ENCODE data around the gene FAM53C.

FAM53C gene

GRCh38 chr5:138336952-138337684 is 948 bp upstream of the FAM53C start (continued):
- TF ChIP-seq CTCF (tag by site-specific recombination; IDR thresholded peaks at IDR 0.05): no peak
- TF ChIP-seq ZFP3 (tag by site-specific recombination; IDR thresholded peaks at IDR 0.05; ENCODE audit: low read depth): no peak
- TF ChIP-seq ZNF560 (tag by site-specific recombination; IDR thresholded peaks at IDR 0.05; ENCODE audit: borderline replicate concordance): no peak
- TF ChIP-seq ZNF24 (tag by site-specific recombination; IDR thresholded peaks at IDR 0.05): peak; percentile 80; the same call in 1 of the 2 replicates
- TF ChIP-seq ZNF274 (IDR thresholded peaks at IDR 0.05; ENCODE audit: low read length): no peak
- TF ChIP-seq ZNF274 (tag by site-specific recombination; IDR thresholded peaks at IDR 0.05; ENCODE audit: borderline replicate concordance): no peak
- TF ChIP-seq ZNF513 (tag by site-specific recombination; IDR thresholded peaks at IDR 0.05): no peak
- TF ChIP-seq ZNF571 (tag by site-specific recombination; IDR thresholded peaks at IDR 0.05): no peak
- TF ChIP-seq ZNF248 (tag by site-specific recombination; IDR thresholded peaks at IDR 0.05): no peak
- TF ChIP-seq MZF1 (tag by site-specific recombination; IDR thresholded peaks at IDR 0.05; ENCODE audit: borderline replicate concordance): peak; percentile 61
- no peak for TF ChIP-seq ZNF596 (tag by site-specific recombination; IDR thresholded peaks at IDR 0.05)
- peak; percentile 94 for TF ChIP-seq ZNF366 (tag by site-specific recombination; conservative IDR thresholded peaks at IDR 0.05)
- no peak for TF ChIP-seq ELK4 (IDR thresholded peaks at IDR 0.05; ENCODE audit: borderline replicate concordance, low read depth, low read length)
- TF ChIP-seq ZNF544 (tag by site-specific recombination; IDR thresholded peaks at IDR 0.05): no peak
- TF ChIP-seq ZNF341 (tag by site-specific recombination; IDR thresholded peaks at IDR 0.05; ENCODE audit: low read depth): peak; percentile 99
- TF ChIP-seq ZBTB6 (tag by site-specific recombination; IDR thresholded peaks at IDR 0.05): 0 out of 2 replicates have a peak, but pooled peaks have one; percentile 42
- no peak for TF ChIP-seq ZNF148 (tag by site-specific recombination; IDR thresholded peaks at IDR 0.05; ENCODE audit: borderline replicate concordance)
- no peak for TF ChIP-seq ZNF473 (tag by site-specific recombination; IDR thresholded peaks at IDR 0.05)
- 0 out of 2 replicates have a peak, but pooled peaks have one; percentile 26 for TF ChIP-seq OSR2 (tag by site-specific recombination; IDR thresholded peaks at IDR 0.05)
- TF ChIP-seq ZNF155 (tag by site-specific recombination; IDR thresholded peaks at IDR 0.05): no peak
- no peak for TF ChIP-seq ZNF626 (tag by site-specific recombination; IDR thresholded peaks at IDR 0.05)
- TF ChIP-seq ZSCAN5A (tag by site-specific recombination; IDR thresholded peaks at IDR 0.05): peak; percentile 77; the same call in 1 of the 2 replicates
- no peak for TF ChIP-seq ZNF350 (tag by site-specific recombination; IDR thresholded peaks at IDR 0.05)
- no peak for TF ChIP-seq SALL2 (tag by site-specific recombination; IDR thresholded peaks at IDR 0.05; ENCODE audit: borderline replicate concordance)
- TF ChIP-seq ZIC2 (tag by site-specific recombination; IDR thresholded peaks at IDR 0.05): no peak
- TF ChIP-seq ZNF394 (tag by site-specific recombination; IDR thresholded peaks at IDR 0.05; ENCODE audit: borderline replicate concordance): peak; percentile 10; the same call in 1 of the 2 replicates
- TF ChIP-seq ZNF169 (tag by site-specific recombination; IDR thresholded peaks at IDR 0.05): no peak
